Right ventricle myocardium superior (tissue), 1 donor: Measurements from ENCODE around the gene TOR4A. TPM values are rescaled to one million over a fixed set of nuclear protein-coding genes. Genes with fewer than 3 reads are reported as not detected.
A peak's percentile ranks its signal among the peaks of the same experiment; 100 is the strongest.

Source experiments
- ATAC-seq: fragments of 200-7000 bp; cut with Tn5 transposase; one replicate; pipeline ENCODE4 v1.9.1; 2020; ENCODE audit warnings: mild to moderate bottlenecking; ENCODE audit not compliant: poor library complexity
- DNase-seq: peaks from one replicate; pipeline ENCODE4 v3.0.0-alpha.2; 2020
- intact Hi-C: fragments of 100-400 bp; cut with DNase I; formaldehyde crosslinking; loops from one replicate; pipeline ENCODE4 v1.11.2; 2022
- total RNA-seq: library from RNA; stranded (reverse); fragmentation: NEBNext Ultra II Directional; extraction: Animal tissue kit (Norgen Biotek cat#: 25700); gene quantifications from one replicate; pipeline ENCODE4 v1.2.1, GENCODE V29; 2021
- donor health status: DM: no; HTN: yes; CAD: no; lungs with severe emphysema.

Gene TOR4A
- total RNA-seq, 1 donor from 2014 or later: 16.6 TPM

GRCh38 chr9:137310189-137311052 lies 32.9 kb downstream of the TOR4A start:
- intact Hi-C loops: no loop called here
- no peak for ATAC-seq
- DNase-seq: no peak

GRCh38 chr9:137311171-137311985 lies 33.9 kb downstream of the TOR4A start:
- intact Hi-C loops: no loop called here
- DNase-seq: peak; percentile 32
- ATAC-seq: no peak

GRCh38 chr9:137311986-137312851 lies 34.7 kb downstream of the TOR4A start:
- intact Hi-C loops: no loop called here
- peak; percentile 25 for DNase-seq
- no peak for ATAC-seq

GRCh38 chr9:137312852-137313325 lies 35.4 kb downstream of the TOR4A start:
- intact Hi-C loops: no loop called here
- DNase-seq (peak; percentile 31), ATAC-seq (no peak)

- ATAC-seq (no peak), DNase-seq (no peak)
- intact Hi-C loops: no loop called here
These were observed 35.9 kb downstream of the TOR4A start for GRCh38 chr9:137313326-137313936.

- DNase-seq: no peak
- intact Hi-C loops: no loop called here
- no peak for ATAC-seq
These were observed 36.5 kb downstream of the TOR4A start for GRCh38 chr9:137313956-137314560.

- peak; percentile 40 for DNase-seq
- no peak for ATAC-seq
- intact Hi-C loops: no loop called here
These were observed 37.3 kb downstream of the TOR4A start for GRCh38 chr9:137314561-137315560.

GRCh38 chr9:137315581-137316011 lies 38.1 kb downstream of the TOR4A start:
- intact Hi-C loops: no loop called here
- DNase-seq: no peak
- no peak for ATAC-seq

- ATAC-seq (peak; percentile 36), DNase-seq (peak; percentile 64)
- intact Hi-C loops: no loop called here
These were observed 38.8 kb downstream of the TOR4A start for GRCh38 chr9:137316012-137316981.

GRCh38 chr9:137317021-137317717 lies 39.6 kb downstream of the TOR4A start:
- intact Hi-C loops: no loop called here
- no peak for ATAC-seq
- peak; percentile 29 for DNase-seq

- intact Hi-C loops: no loop called here
- no peak for DNase-seq
- ATAC-seq: no peak
These were observed 40.4 kb downstream of the TOR4A start for GRCh38 chr9:137317718-137318511.

- intact Hi-C loops: no loop called here
These were observed 41.1 kb downstream of the TOR4A start for GRCh38 chr9:137318602-137319001.

GRCh38 chr9:137319011-137319738 lies 41.6 kb downstream of the TOR4A start:
- intact Hi-C loops: no loop called here
- DNase-seq: peak; percentile 79
- peak; percentile 45 for ATAC-seq

More at GRCh38 chr9:137318602-137319001, 41.1 kb downstream of the TOR4A start:
- DNase-seq: no peak
- no peak for ATAC-seq
